ENCODE measurements around the gene TMEM45B.

DNA sequence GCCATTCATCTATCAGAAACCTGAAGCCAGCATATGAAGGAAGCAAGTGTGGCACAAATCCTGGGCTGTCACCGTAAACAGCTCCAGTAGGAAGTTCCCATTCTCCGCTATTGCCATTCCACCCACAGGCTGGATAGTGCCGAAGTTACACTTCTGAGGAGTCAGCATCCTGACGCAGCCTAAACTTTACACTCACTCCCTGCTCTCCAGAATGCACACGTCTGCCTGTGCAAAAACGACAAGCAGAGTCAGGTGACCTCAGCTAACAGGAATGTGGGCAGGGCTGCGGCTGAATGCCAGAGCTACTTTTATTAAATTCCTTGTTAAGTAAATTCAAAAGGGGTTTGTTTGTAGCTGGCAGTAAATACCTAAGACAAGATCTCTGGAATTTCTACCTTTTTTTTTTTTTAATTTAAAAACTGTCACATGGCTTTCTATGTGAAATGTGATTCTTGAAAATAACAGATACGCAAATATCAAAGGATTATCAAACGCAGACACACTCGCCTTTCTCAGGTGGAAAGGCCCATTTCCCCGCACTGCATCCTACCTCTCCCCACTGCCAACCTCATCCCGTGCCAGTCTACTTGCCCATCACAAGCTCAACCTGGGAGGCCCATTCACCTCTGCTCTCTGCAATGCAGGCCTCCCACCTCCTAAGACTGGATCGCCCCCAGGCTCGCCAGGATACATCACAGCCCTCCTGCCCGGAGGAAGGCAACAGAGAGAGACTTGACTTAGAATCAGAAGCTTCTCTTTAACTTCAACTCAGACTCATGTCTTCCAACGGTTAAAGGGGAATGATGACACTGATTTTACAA, 46.3 kb downstream of the TMEM45B start:
- TF ChIP-seq EP300 (IDR thresholded peaks at IDR 0.05; ENCODE audit: low read depth in 2 of 2, low read length in 2 of 2) (no peak), EP300 (CRISPR knock-in tag; IDR thresholded peaks at IDR 0.05; ENCODE audit: borderline replicate concordance) (0 out of 2 replicates have a peak, but pooled peaks have one; percentile 9), POLR2AphosphoS5 (IDR thresholded peaks at IDR 0.05; ENCODE audit: low read depth, low read length) (0 out of 2 replicates have a peak, but pooled peaks have one; percentile 37), BHLHE40 (IDR thresholded peaks at IDR 0.05; ENCODE audit: low read length) (no peak), HOXA9 (CRISPR knock-in tag; IDR thresholded peaks at IDR 0.05; ENCODE audit: borderline replicate concordance) (no peak), RAD21 (CRISPR knock-in tag; IDR thresholded peaks at IDR 0.05) (no peak), RNF2 (conservative IDR thresholded peaks at IDR 0.05; ENCODE audit: low read depth) (no peak), SRSF9 (IDR thresholded peaks at IDR 0.05; ENCODE audit: borderline replicate concordance, insufficient read depth, low read depth, low read length, poor library complexity, severe bottlenecking) (no peak), ZNF17 (CRISPR knock-in tag; IDR thresholded peaks at IDR 0.05) (no peak), BCL6 (CRISPR knock-in tag; IDR thresholded peaks at IDR 0.05) (0 out of 2 replicates have a peak, but pooled peaks have one; percentile 16), SIN3A (IDR thresholded peaks at IDR 0.05; ENCODE audit: borderline replicate concordance, low read depth, low read length) (no peak)
- TF ChIP-seq, protein P1, sequence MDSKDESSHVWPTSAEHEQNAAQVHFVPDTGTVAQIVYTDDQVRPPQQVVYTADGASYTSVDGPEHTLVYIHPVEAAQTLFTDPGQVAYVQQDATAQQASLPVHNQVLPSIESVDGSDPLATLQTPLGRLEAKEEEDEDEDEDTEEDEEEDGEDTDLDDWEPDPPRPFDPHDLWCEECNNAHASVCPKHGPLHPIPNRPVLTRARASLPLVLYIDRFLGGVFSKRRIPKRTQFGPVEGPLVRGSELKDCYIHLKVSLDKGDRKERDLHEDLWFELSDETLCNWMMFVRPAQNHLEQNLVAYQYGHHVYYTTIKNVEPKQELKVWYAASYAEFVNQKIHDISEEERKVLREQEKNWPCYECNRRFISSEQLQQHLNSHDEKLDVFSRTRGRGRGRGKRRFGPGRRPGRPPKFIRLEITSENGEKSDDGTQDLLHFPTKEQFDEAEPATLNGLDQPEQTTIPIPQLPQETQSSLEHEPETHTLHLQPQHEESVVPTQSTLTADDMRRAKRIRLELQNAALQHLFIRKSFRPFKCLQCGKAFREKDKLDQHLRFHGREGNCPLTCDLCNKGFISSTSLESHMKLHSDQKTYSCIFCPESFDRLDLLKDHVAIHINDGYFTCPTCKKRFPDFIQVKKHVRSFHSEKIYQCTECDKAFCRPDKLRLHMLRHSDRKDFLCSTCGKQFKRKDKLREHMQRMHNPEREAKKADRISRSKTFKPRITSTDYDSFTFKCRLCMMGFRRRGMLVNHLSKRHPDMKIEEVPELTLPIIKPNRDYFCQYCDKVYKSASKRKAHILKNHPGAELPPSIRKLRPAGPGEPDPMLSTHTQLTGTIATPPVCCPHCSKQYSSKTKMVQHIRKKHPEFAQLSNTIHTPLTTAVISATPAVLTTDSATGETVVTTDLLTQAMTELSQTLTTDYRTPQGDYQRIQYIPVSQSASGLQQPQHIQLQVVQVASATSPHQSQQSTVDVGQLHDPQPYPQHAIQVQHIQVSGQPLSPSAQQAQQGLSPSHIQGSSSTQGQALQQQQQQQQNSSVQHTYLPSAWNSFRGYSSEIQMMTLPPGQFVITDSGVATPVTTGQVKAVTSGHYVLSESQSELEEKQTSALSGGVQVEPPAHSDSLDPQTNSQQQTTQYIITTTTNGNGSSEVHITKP (CRISPR knock-in tag; IDR thresholded peaks at IDR 0.05; ENCODE audit: low read depth), result no peak
- TF ChIP-seq, protein P2, sequence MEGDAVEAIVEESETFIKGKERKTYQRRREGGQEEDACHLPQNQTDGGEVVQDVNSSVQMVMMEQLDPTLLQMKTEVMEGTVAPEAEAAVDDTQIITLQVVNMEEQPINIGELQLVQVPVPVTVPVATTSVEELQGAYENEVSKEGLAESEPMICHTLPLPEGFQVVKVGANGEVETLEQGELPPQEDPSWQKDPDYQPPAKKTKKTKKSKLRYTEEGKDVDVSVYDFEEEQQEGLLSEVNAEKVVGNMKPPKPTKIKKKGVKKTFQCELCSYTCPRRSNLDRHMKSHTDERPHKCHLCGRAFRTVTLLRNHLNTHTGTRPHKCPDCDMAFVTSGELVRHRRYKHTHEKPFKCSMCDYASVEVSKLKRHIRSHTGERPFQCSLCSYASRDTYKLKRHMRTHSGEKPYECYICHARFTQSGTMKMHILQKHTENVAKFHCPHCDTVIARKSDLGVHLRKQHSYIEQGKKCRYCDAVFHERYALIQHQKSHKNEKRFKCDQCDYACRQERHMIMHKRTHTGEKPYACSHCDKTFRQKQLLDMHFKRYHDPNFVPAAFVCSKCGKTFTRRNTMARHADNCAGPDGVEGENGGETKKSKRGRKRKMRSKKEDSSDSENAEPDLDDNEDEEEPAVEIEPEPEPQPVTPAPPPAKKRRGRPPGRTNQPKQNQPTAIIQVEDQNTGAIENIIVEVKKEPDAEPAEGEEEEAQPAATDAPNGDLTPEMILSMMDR (CRISPR knock-in tag; IDR thresholded peaks at IDR 0.05), result no peak; the same call in 1 of the 2 replicates
- TF ChIP-seq, protein P3, sequence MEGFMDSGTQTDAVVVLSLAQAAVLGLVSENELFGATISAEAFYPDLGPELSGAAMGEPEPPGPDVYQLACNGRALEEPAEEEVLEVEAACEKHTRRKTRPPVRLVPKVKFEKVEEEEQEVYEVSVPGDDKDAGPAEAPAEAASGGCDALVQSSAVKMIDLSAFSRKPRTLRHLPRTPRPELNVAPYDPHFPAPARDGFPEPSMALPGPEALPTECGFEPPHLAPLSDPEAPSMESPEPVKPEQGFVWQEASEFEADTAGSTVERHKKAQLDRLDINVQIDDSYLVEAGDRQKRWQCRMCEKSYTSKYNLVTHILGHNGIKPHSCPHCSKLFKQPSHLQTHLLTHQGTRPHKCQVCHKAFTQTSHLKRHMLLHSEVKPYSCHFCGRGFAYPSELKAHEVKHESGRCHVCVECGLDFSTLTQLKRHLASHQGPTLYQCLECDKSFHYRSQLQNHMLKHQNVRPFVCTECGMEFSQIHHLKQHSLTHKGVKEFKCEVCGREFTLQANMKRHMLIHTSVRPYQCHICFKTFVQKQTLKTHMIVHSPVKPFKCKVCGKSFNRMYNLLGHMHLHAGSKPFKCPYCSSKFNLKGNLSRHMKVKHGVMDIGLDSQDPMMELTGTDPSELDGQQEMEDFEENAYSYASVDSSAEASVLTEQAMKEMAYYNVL (CRISPR knock-in tag; IDR thresholded peaks at IDR 0.05; ENCODE audit: borderline replicate concordance), result no peak
